Astrocyte (in vitro differentiated cells and primary cell): ENCODE measurements around the gene RTP3.

ENCODE experiments used
- CTCF ChIP-seq: IDR thresholded peaks from 2 replicates; pipeline ENCODE4 v1.5.1; 2011; ENCODE audit warnings: low read depth, mild to moderate bottlenecking, inconsistent platforms, low read length, moderate library complexity; ENCODE audit not compliant: insufficient read depth
- EZH2 ChIP-seq: IDR thresholded peaks from 2 replicates; pipeline ENCODE4 v1.6.1; 2012; ENCODE audit warnings: mild to moderate bottlenecking, low read length, inconsistent platforms; ENCODE audit not compliant: insufficient read depth

GRCh38 chr3:46549989-46550388 is 52.2 kb downstream of the RTP3 start:
- TF ChIP-seq CTCF, result no peak
- TF ChIP-seq EZH2, result no peak
